Retinal pigment epithelial cell (primary cell): ENCODE measurements around the gene SGSH.
A peak's percentile ranks its signal among the peaks of the same experiment; 100 is the strongest.

ENCODE experiments used
- DNase-seq: peaks from one replicate; pipeline ENCODE4 v3.0.0-alpha.2; 2010; ENCODE audit warnings: low read depth
- H3K4me3 ChIP-seq: 2 replicates; pipeline ENCODE4 v1.5.1; 2011; ENCODE audit warnings: mild to moderate bottlenecking, low read length, control low read depth, moderate library complexity
- CTCF ChIP-seq: conservative IDR thresholded peaks from 2 replicates; pipeline ENCODE4 v1.5.1; 2011; ENCODE audit warnings: low read depth, low read length, control low read depth, inconsistent platforms

SGSH gene

GRCh38 chr17:80173126-80173525 lies 47.0 kb downstream of the SGSH start:
- TF ChIP-seq CTCF: no peak
- DNase-seq: no peak
- no peak overlapping the region for H3K4me3 ChIP-seq

DNA sequence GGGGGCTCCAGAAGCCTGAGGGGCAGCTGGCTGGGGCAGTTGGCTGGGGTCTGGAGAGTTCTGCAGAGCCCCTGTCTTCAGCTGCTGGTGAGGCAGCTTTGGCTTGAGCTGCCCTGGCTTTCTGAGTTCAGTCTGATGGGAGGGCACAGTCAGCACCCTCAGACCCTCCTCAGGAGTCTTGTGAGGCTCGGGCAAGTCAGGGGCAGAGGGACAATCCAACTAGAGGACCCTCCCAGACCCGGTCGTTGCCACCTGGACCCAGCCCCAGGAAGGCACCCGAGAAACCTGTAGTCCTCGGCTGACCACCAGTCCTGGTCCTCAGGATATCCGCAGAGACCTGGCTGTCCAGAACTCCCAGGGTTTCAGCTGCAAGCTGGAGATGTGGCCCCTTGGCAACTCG lies 48.5 kb downstream of the SGSH start:
- no peak overlapping the region for H3K4me3 ChIP-seq
- TF ChIP-seq CTCF: no peak
- no peak for DNase-seq

DNA sequence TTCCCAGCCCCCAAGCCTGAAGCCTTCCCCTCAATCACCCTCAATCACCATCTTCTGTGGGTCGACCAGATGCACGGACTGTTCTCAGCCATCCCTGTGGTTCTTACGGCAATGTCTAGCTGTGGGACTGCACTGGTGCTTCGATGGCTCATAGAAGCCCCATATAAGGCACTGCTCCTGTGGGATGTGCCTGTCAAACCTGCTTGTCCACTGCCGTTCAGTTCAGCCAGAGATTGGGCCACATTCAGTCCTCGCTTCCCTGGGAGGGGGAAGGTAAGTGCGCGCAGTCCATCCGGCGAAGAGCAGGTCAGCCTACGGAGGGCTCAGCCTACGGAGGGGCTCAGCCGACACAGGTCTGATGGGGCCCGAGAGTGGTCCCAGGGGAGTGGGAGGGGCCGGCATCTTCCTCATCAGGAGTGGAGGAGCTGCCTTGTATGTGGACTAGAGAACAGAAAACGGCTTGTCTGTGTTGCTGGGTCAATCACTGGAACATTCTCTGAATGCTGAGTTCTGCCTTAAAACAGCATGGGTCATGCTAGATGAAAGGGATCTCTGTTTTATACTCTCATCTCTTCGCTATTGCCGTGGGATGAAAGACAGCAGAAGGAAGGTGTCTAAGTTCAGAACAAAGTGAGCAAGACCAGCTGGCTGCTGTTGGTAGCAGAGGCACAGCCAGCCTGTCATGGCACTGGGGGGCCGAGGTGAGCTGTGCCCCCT lies 50.2 kb downstream of the SGSH start, which contains the start of gene CARD14:
Gene CARD14 (plus strand): TSS at position 247 of the 717 bp plus-strand sequence. CDS start 11,409 bp downstream, outside the sequence.
- no peak for DNase-seq
- TF ChIP-seq CTCF: no peak
- no peak within 1 kb of the TSS for H3K4me3 ChIP-seq

DNA sequence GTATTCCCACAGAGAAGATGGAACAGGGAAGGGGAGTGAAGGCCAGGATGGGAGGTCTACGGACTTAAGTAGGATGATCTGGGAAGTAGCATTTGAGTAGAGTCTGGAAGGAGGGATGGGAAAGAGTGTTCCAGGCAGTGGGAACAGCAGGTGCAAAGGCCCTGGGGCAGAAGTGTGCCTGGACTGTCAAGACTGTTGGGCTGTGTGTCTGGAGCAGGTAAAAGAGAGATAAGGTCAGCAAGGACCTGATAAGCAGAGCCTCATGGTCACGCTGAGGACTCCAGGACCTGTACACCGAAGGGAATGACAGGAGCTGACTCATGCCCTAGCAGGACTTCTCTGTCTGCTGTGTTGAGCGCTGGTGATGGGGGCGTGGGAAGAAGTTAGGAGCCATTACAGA lies 51.0 kb downstream of the SGSH start:
- no peak for DNase-seq
- TF ChIP-seq CTCF: no peak
- H3K4me3 ChIP-seq: no peak overlapping the region

GRCh38 chr17:80168371-80168770 lies 51.8 kb downstream of the SGSH start:
- DNase-seq: peak; percentile 62
- TF ChIP-seq CTCF: no peak
- H3K4me3 ChIP-seq: no peak overlapping the region

DNA sequence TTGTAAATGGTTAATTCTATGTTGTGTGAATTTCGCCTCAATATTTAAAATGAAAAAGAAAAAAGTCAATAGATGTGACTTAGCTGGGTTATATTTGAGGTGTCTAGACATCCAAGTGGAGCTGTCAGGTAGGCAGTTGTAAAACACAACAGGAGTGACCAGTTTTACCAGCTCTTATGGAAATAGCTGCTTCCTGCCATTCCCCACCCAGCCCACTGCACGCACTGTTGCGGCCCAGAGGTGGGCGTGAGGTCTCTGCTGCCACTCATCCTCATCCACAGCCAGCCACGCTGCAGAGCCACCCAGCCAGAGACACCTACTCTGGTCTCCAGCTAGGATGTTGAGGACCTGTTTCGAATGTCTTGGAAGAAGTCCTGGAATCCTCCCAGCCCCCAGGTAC lies 53.7 kb downstream of the SGSH start:
- no peak for TF ChIP-seq CTCF
- DNase-seq: no peak
- no peak overlapping the region for H3K4me3 ChIP-seq

GRCh38 chr17:80164185-80164584 lies 55.9 kb downstream of the SGSH start:
- no peak for DNase-seq
- TF ChIP-seq CTCF: no peak
- H3K4me3 ChIP-seq: no peak overlapping the region
